Measurements from ENCODE around the gene MED26. TPM values are rescaled to one million over a fixed set of nuclear protein-coding genes. Genes with fewer than 3 reads are reported as not detected.

Gene MED26
- total and polyA plus RNA-seq, 2 of the 8 experiments (the other 6 are each of a cell fraction or from before 2014, with no cell fraction given), result 5.3 to 10.7 TPM

DNA sequence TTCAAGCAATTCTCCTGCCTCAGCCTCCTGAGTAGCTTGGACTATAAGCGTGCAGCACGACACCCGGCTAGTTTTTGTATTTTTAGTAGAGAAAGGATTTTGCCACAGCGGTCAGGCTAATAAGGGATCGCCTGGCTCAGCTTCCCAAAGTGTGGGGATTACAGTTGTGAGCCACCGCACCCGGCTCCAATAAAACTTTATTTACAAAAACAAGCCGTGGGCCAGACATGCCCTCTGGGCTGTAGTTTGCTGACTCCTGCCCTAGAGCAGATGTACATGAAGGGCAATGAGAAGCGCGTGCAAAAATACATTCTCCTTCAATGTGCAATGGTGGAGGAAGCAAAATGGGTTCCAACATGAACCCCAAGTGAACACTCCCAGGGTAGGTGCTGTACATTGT lies 13.7 kb upstream of the MED26 start:
- H2BK12ac ChIP-seq (ENCODE audit: low read depth, low read length), result no peak overlapping the region
- no peak for DNase-seq (ENCODE audit: low read depth in 1 of 2, low spot score in 2 of 2)
- peaks cover 21 to 61% (median 45%) of the 10 kb centered on the region in 4 experiments for H3K36me3 ChIP-seq (ENCODE audit: control insufficient read depth in 2 of 4, insufficient read depth in 4 of 4, low read length in 3 of 4)
- H4K91ac ChIP-seq (replicated peaks; ENCODE audit: insufficient read length, low read length), result no peak overlapping the region
- no peak overlapping the region for H2BK20ac ChIP-seq (ENCODE audit: low read length)
- H4K8ac ChIP-seq (ENCODE audit: extremely low read depth, insufficient read depth, low read length), result no peak overlapping the region
- H3K9me3 ChIP-seq (ENCODE audit: insufficient read depth in 2 of 2, low read depth in 1 of 2, low read length in 1 of 2), result no peaks in the 10 kb centered on the region
- H3K9ac ChIP-seq (replicated peaks in 1 of 4; ENCODE audit: extremely low read depth in 1 of 4, low read depth in 3 of 4, low read length in 3 of 4), result no peak overlapping the region
- H2BK15ac ChIP-seq (ENCODE audit: low read length), result no peak overlapping the region
- ChIA-PET POLR2A (ENCODE audit: partially characterized antibody) (interaction anchor here (0.6 kb wide), 1 partner anchor 78 kb away, joined by 3 read pairs; no protein-coding TSS in a partner anchor), CTCF (ENCODE audit: partially characterized antibody) (interaction anchor here (0.9 kb wide), 1 partner anchor 15 kb away, joined by 3 read pairs; no protein-coding TSS in a partner anchor)
- no peaks in the 10 kb centered on the region for H3K27me3 ChIP-seq (replicated peaks in 1 of 4; ENCODE audit: control insufficient read depth in 3 of 4, extremely low read depth in 1 of 4, insufficient read depth in 3 of 4, low read length in 3 of 4)
- FAIRE-seq, result no peak
- no peak overlapping the region for H2BK120ac ChIP-seq (replicated peaks; ENCODE audit: low read depth, low read length)
- peaks cover 2 to 10% of the 10 kb centered on the region in 2 experiments for H4K20me1 ChIP-seq (replicated peaks in 1 of 2; ENCODE audit: control insufficient read depth in 1 of 2, insufficient read depth in 2 of 2, low read length in 2 of 2)
- no peak overlapping the region for H3K4me3 ChIP-seq (ENCODE audit: extremely low read depth in 1 of 4, insufficient read depth in 2 of 4, low read depth in 3 of 4, low read length in 4 of 4)
- no peaks in the 10 kb centered on the region for H3K23me2 ChIP-seq (ENCODE audit: low read depth, low read length)
- H2AK5ac ChIP-seq (ENCODE audit: low read depth, low read length), result no peak overlapping the region
- H3K18ac ChIP-seq (ENCODE audit: extremely low read depth, low read length), result no peak overlapping the region
- H3K23ac ChIP-seq (ENCODE audit: insufficient read length), result no peak overlapping the region
- peaks cover 3 to 60% of the 10 kb centered on the region in 2 experiments for H3K79me2 ChIP-seq (ENCODE audit: control insufficient read depth in 1 of 2, insufficient read depth in 2 of 2, low read length in 2 of 2)
- H2AFZ ChIP-seq (ENCODE audit: low read length), result no peak overlapping the region
- H3K4me1 ChIP-seq (replicated peaks in 1 of 4; ENCODE audit: control insufficient read depth in 3 of 4, insufficient read depth in 4 of 4, low read length in 3 of 4), result no peaks in the 10 kb centered on the region
- H3K27ac ChIP-seq (ENCODE audit: low read depth, low read length), result no peak overlapping the region
- 95% methylated on average over 10 of the region's 10 CpGs; no CpG with 5 or more reads in 1 of the 2 experiments for WGBS, 2 experiments (ENCODE audit: extremely low coverage in 1 of 2, insufficient coverage in 1 of 2, insufficient read length in 1 of 2, insufficient replicate concordance in 2 of 2, low coverage in 1 of 2, low lambda C conversion rate in 2 of 2, missing lambda C conversion rate in 1 of 2)
- H4K5ac ChIP-seq (ENCODE audit: insufficient read length, low read depth, low read length), result no peak overlapping the region
- H3K14ac ChIP-seq (ENCODE audit: insufficient read length), result no peak overlapping the region
- H2BK5ac ChIP-seq (ENCODE audit: low read depth, low read length), result no peak overlapping the region
- no peak overlapping the region for H3K4me2 ChIP-seq (ENCODE audit: insufficient read depth in 1 of 2, low read depth in 2 of 2, low read length in 2 of 2)
- H3K4ac ChIP-seq (replicated peaks; ENCODE audit: insufficient read length, low read depth, low read length), result no peak overlapping the region
- no peak overlapping the region for H3K56ac ChIP-seq (replicated peaks; ENCODE audit: insufficient read length, low read depth, low read length)
- H3K79me1 ChIP-seq (ENCODE audit: low read depth, low read length), result peaks cover 3% of the 10 kb centered on the region; the same call in 1 of the 2 replicates

Data from H1 (cell line).